Brain microvascular endothelial cell (primary cell): ENCODE measurements around the gene HOXA6.

Source experiments
- DNase-seq: peaks from one replicate; pipeline ENCODE4 v3.0.0-alpha.2; 2020
- H3K27ac ChIP-seq: fragments of 250-450 bp; sonication (Bioruptor Pico); 2 replicates; pipeline ENCODE4 v1.5.1; 2020; ENCODE audit warnings: mild to moderate bottlenecking, moderate library complexity
- H3K27me3 ChIP-seq: fragments of 250-450 bp; sonication (Bioruptor Pico); replicated peaks from 2 replicates; pipeline ENCODE4 v1.5.1; 2020; ENCODE audit warnings: mild to moderate bottlenecking
- H3K36me3 ChIP-seq: fragments of 250-450 bp; sonication (Bioruptor Pico); replicated peaks from 2 replicates; pipeline ENCODE4 v1.5.1; 2020; ENCODE audit warnings: mild to moderate bottlenecking
- H3K4me3 ChIP-seq: 2 replicates; pipeline ENCODE4 v1.5.1; 2011; ENCODE audit warnings: low read depth, mild to moderate bottlenecking, control low read depth, low read length, moderate library complexity
- in situ Hi-C: cut with HindIII; loops from 2 replicates; pipeline ENCODE4 v1.10.0; 2017; ENCODE audit warnings: low sequenced_read_pairs, low pct_ligation_motif_present
- TF ChIP-seq, protein P1 (sequence below): IDR thresholded peaks from 2 replicates; pipeline ENCODE4 v1.5.1; 2011; ENCODE audit warnings: low read depth, mild to moderate bottlenecking, moderate library complexity, low read length, control low read depth, inconsistent platforms; ENCODE audit errors: missing control alignments

HOXA6 gene

DNA sequence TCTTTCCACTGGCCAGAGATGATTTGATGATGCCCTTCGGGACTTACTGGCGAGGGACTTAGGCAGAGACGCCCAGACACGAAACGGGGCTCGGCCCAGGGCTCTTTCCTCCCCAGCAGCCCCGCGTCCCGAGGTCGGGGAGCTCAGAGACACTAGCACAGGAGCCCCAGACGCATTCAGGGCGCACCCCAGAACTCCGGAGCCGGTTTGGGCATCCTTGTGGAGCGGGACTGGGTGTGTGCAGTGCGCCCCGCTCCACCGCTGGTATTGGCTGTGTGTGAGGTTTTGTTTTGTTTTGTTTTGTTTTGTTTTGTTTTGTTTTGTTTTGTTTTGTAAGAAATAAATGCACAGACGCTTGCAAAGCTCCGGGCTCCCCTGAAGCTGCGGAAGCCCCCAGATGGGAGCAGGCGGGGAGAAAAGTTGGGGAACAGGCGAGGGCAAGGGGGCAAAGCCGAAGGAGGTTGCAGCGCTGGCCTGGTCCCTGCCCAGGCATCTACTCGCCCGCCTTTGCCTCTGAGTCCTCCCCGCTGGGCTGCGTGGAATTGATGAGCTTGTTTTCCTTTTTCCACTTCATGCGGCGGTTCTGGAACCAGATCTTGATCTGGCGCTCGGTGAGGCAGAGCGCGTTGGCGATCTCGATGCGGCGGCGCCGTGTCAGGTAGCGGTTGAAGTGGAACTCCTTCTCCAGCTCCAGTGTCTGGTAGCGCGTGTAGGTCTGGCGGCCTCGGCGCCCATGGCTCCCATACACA lies 2.2 kb downstream of the HOXA6 start:
- TF ChIP-seq, protein P1, sequence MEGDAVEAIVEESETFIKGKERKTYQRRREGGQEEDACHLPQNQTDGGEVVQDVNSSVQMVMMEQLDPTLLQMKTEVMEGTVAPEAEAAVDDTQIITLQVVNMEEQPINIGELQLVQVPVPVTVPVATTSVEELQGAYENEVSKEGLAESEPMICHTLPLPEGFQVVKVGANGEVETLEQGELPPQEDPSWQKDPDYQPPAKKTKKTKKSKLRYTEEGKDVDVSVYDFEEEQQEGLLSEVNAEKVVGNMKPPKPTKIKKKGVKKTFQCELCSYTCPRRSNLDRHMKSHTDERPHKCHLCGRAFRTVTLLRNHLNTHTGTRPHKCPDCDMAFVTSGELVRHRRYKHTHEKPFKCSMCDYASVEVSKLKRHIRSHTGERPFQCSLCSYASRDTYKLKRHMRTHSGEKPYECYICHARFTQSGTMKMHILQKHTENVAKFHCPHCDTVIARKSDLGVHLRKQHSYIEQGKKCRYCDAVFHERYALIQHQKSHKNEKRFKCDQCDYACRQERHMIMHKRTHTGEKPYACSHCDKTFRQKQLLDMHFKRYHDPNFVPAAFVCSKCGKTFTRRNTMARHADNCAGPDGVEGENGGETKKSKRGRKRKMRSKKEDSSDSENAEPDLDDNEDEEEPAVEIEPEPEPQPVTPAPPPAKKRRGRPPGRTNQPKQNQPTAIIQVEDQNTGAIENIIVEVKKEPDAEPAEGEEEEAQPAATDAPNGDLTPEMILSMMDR: no peak
- in situ Hi-C loops: no loop called here
- no peak overlapping the region for H3K4me3 ChIP-seq
- H3K36me3 ChIP-seq: no peaks in the 10 kb centered on the region
- no peak overlapping the region for H3K27ac ChIP-seq
- DNase-seq: no peak
- peaks cover 94% of the 10 kb centered on the region for H3K27me3 ChIP-seq

DNA sequence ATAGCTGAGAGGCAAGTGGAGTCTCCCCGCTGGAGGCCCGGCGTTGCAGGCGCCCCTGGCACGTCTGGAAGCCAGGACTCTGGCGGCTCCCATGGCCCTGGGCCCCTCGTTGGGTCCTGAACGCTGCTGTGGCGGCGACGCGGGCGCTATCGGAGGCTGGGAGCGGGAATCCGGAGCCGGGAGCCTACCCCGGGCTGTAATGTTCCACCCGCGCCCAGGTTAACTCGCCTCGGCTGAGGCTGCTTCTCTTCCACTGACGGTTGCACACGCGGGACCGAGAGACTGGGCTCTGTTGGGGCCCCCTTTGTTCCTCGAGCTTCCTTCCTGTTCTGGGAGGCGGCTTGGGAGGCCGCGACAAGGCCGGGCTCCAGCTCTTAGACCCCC lies 2.8 kb downstream of the HOXA6 start:
- DNase-seq: no peak
- Histone ChIP-seq H3K27ac (no peak overlapping the region), H3K4me3 (no peak overlapping the region), H3K27me3 (peaks cover 96% of the 10 kb centered on the region), H3K36me3 (no peaks in the 10 kb centered on the region)
- TF ChIP-seq, protein P1: no peak
- in situ Hi-C loops: no loop called here

DNA sequence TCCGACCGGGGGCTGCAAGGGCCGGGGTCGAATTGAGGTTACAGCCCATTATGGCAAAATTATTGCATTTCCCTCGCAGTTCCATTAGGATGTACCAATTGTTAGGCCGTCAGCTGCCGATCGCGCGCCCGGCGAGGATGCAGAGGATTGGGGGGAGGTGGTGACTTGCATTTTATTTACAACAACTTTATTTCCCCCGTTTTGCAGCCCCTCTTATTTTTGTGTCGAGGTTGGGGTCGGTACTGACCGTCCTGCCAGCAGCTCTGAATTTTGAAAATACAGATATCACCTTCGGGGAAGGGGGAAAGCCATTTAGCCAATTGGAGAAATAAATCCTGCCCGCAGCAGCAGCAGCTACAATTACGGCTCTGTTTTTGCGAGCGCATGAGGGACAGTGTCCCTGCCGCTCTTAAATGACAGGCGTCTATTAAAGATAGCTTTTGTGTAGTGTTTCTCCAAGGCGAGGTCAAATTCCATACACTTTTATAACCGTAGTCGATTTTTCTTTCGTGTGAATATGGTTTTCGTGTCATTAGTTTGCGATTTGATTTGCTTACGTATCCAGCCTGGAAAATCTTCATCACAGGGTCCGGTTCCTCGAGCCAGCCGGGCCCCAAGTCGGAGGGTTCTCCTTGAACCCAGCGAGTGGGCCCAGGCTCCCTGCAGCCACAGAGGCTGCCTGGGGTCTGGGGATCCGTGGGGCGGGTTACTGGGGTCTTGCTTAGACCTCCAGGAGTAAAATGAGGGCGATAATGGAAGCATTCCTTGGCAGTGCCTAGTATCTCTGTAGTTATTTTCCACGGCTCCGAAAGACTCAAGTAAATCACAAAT lies 3.4 kb downstream of the HOXA6 start:
- no peak overlapping the region for H3K4me3 ChIP-seq
- H3K27ac ChIP-seq: no peak overlapping the region
- DNase-seq: no peak

DNA sequence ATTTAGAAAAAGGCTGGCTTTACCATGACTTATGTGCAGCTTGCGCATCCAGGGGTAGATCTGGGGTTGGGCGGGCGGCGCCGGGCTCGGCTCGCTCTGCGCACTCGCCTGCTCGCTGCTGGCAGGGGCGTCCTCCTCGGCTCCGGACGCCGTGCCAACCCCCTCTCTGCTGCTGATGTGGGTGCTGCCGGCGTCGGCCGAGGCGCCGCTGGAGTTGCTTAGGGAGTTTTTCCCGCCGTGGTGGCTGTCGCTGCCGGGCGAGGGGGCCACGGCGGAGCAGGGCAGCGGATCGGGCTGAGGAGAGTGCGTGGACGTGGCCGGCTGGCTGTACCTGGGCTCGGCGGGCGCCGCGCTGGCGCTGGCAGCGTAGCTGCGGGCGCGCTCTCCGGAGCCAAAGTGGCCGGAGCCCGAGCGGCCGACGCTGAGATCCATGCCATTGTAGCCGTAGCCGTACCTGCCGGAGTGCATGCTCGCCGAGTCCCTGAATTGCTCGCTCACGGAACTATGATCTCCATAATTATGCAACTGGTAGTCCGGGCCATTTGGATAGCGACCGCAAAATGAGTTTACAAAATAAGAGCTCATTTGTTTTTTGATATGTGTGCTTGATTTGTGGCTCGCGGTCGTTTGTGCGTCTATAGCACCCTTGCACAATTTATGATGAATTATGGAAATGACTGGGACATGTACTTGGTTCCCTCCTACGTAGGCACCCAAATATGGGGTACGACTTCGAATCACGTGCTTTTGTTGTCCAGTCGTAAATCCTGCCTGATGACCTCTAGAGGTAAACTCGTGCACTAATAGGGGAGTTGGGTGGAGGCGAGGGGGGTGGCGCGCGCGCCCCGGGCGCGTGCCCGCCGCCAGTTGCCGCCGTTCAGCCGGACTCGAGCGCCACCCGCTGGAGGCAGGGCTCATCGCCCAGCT lies 4.3 kb downstream of the HOXA6 start, which contains the start of gene HOXA5:
Gene HOXA5 (minus strand): TSS at position 659 of the 927 bp plus-strand sequence. CDS start 74 bp downstream, at position 585.
- Histone ChIP-seq H3K27me3 (peaks cover 96% of the 10 kb centered on the region), H3K27ac (no peak within 1 kb of the TSS), H3K4me3 (peak within 1 kb of the TSS; percentile 40), H3K36me3 (no peaks in the 10 kb centered on the region)
- in situ Hi-C loops: no loop called here
- DNase-seq: no peak
- TF ChIP-seq, protein P1: peak; percentile 47

More for the DNA sequence above, 3.4 kb downstream of the HOXA6 start:
- TF ChIP-seq, protein P1: no peak
- Histone ChIP-seq H3K36me3 (no peaks in the 10 kb centered on the region), H3K27me3 (peaks cover 96% of the 10 kb centered on the region)
- in situ Hi-C loops: no loop called here

DNA sequence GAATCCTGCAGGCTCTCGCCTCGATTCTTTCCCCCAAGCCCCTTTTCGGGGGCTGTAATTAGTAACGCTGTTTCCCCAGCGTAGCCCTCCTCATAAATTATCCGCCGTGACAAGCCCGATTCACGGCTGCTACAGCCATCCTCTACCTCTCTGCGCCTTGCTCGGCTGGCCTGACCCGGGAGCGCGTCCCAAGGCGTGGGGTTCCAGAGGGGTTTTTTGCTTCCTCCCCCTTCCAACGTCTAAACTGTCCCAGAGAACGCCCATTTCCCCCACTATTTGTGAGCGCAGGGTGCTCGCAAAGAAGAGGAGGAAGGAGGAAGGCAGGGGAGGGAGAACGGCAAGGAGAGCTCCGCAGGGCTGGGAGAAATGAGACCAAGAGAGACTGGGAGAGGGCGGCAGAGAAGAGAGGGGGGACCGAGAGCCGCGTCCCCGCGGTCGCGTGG lies 5.0 kb downstream of the HOXA6 start:
- DNase-seq: no peak
- Histone ChIP-seq H3K27ac (no peak overlapping the region), H3K36me3 (no peaks in the 10 kb centered on the region), H3K27me3 (peaks cover 97% of the 10 kb centered on the region), H3K4me3 (peak overlapping the region; percentile 40)
- TF ChIP-seq, protein P1: no peak
- in situ Hi-C loops: no loop called here
